ENCODE results near the gene RNF181. TPM values are rescaled to one million over a fixed set of nuclear protein-coding genes. Genes with fewer than 3 reads are reported as not detected.

The RNF181 gene
- total and polyA plus RNA-seq, 2 of the 13 experiments (the other 11 are each of a cell fraction or from before 2014, with no cell fraction given) = 224 to 578 TPM

GRCh38 chr2:85598594-85599340 is 3.2 kb downstream of the RNF181 start:
- BruUV-seq (replicated peaks) = no TSS peak
- POLR2A ChIA-PET = interaction anchor here (1.0 to 25.9 kb wide), 8 partner anchors 6 to 179 kb away, joined by 3 to 795 read pairs (median 88); partner anchors contain the start of genes C2orf68, GGCX, MAT2A and RNF181
- TF ChIP-seq MYC (CRISPR knock-in tag; IDR thresholded peaks at IDR 0.05; ENCODE audit: borderline replicate concordance) (0 out of 2 replicates have a peak, but pooled peaks have one; percentile 20), AGO2 (optimal IDR thresholded peaks at IDR 0.05; ENCODE audit: low read depth, low read length) (peak; percentile 40), ZNF143 (CRISPR knock-in tag; IDR thresholded peaks at IDR 0.05) (0 out of 2 replicates have a peak, but pooled peaks have one; percentile 24), MTF2 (CRISPR knock-in tag; IDR thresholded peaks at IDR 0.05; ENCODE audit: borderline replicate concordance) (0 out of 2 replicates have a peak, but pooled peaks have one; percentile 39), ZNF841 (CRISPR knock-in tag; IDR thresholded peaks at IDR 0.05; ENCODE audit: borderline replicate concordance) (no peak), ZFY (CRISPR knock-in tag; IDR thresholded peaks at IDR 0.05) (no peak), HDAC1 (CRISPR knock-in tag; IDR thresholded peaks at IDR 0.05) (peak; percentile 50; the same call in 1 of the 2 replicates), GABPB1 (CRISPR knock-in tag; IDR thresholded peaks at IDR 0.05) (0 out of 2 replicates have a peak, but pooled peaks have one; percentile 4), ZBTB39 (CRISPR knock-in tag; IDR thresholded peaks at IDR 0.05) (peak; percentile 37; the same call in 1 of the 2 replicates), ZBTB20 (CRISPR knock-in tag; IDR thresholded peaks at IDR 0.05; ENCODE audit: borderline replicate concordance, low read depth) (0 out of 2 replicates have a peak, but pooled peaks have one; percentile 4), ZBTB33 (CRISPR knock-in tag; IDR thresholded peaks at IDR 0.05) (no peak)
- TF ChIP-seq, protein P1, sequence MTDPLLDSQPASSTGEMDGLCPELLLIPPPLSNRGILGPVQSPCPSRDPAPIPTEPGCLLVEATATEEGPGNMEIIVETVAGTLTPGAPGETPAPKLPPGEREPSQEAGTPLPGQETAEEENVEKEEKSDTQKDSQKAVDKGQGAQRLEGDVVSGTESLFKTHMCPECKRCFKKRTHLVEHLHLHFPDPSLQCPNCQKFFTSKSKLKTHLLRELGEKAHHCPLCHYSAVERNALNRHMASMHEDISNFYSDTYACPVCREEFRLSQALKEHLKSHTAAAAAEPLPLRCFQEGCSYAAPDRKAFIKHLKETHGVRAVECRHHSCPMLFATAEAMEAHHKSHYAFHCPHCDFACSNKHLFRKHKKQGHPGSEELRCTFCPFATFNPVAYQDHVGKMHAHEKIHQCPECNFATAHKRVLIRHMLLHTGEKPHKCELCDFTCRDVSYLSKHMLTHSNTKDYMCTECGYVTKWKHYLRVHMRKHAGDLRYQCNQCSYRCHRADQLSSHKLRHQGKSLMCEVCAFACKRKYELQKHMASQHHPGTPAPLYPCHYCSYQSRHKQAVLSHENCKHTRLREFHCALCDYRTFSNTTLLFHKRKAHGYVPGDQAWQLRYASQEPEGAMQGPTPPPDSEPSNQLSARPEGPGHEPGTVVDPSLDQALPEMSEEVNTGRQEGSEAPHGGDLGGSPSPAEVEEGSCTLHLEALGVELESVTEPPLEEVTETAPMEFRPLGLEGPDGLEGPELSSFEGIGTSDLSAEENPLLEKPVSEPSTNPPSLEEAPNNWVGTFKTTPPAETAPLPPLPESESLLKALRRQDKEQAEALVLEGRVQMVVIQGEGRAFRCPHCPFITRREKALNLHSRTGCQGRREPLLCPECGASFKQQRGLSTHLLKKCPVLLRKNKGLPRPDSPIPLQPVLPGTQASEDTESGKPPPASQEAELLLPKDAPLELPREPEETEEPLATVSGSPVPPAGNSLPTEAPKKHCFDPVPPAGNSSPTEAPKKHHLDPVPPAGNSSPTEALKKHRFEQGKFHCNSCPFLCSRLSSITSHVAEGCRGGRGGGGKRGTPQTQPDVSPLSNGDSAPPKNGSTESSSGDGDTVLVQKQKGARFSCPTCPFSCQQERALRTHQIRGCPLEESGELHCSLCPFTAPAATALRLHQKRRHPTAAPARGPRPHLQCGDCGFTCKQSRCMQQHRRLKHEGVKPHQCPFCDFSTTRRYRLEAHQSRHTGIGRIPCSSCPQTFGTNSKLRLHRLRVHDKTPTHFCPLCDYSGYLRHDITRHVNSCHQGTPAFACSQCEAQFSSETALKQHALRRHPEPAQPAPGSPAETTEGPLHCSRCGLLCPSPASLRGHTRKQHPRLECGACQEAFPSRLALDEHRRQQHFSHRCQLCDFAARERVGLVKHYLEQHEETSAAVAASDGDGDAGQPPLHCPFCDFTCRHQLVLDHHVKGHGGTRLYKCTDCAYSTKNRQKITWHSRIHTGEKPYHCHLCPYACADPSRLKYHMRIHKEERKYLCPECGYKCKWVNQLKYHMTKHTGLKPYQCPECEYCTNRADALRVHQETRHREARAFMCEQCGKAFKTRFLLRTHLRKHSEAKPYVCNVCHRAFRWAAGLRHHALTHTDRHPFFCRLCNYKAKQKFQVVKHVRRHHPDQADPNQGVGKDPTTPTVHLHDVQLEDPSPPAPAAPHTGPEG (CRISPR knock-in tag; IDR thresholded peaks at IDR 0.05) = 0 out of 2 replicates have a peak, but pooled peaks have one; percentile 36

More at GRCh38 chr2:85598594-85599340, 3.2 kb downstream of the RNF181 start:
- H3K79me2 ChIP-seq (ENCODE audit: insufficient read depth, low read length) = peaks cover 46% of the 10 kb centered on the region
- DNase-seq (ENCODE audit: low spot score) (no peak), ATAC-seq (no peak), FAIRE-seq (no peak)
- H3K27me3 ChIP-seq (ENCODE audit: control insufficient read depth in 1 of 2, insufficient read depth in 2 of 2, low read length in 2 of 2) = no peaks in the 10 kb centered on the region; a peak in 1 of 5 replicates
- in situ Hi-C loops (cut with HindIII; ENCODE audit: extremely low pct_ligation_motif_present, low pct_unique_long_range_greater_than_20kb) (no loop called here), intact Hi-C loops (cut with micrococcal nuclease; ENCODE audit: unreplicated experiment) (loop anchor here (5.0 kb wide), 1 partner anchor 176 kb away; no protein-coding TSS in a partner anchor)
- no peak overlapping the region for H2AFZ ChIP-seq (ENCODE audit: low read length)
- H3K36me3 ChIP-seq (replicated peaks in 1 of 2; ENCODE audit: control insufficient read depth in 1 of 2, insufficient read depth in 2 of 2, low read length in 2 of 2) = peaks cover 7 to 38% of the 10 kb centered on the region in 2 experiments
- peak overlapping the region; percentile 80 for H3K27ac ChIP-seq (ENCODE audit: extremely low read length, insufficient read depth, low read length)
- 0 out of 2 replicates have a peak, but pooled peaks cover 3% of the 10 kb centered on the region for H4K20me1 ChIP-seq (ENCODE audit: insufficient read depth, low read length)
- peaks cover 71% of the 10 kb centered on the region for H3K4me1 ChIP-seq (ENCODE audit: insufficient read depth, low read length)
- 83% methylated on average over 14 of the region's 14 CpGs for WGBS (ENCODE audit: low lambda C conversion rate)
- CTCF ChIA-PET (ENCODE audit: low intra/inter-chr PET ratio, low total read pairs) = no interaction called here
- H3K9me3 ChIP-seq (ENCODE audit: low read length) = no peaks in the 10 kb centered on the region
- peak overlapping the region; percentile 94; the same call in 1 of the 2 replicates for H3K4me2 ChIP-seq (ENCODE audit: low read depth, low read length)
- no peak overlapping the region; the same call in 1 of the 2 replicates for H3K9ac ChIP-seq (ENCODE audit: insufficient read depth, low read depth, low read length)
- no peak overlapping the region for H3K4me3 ChIP-seq (replicated peaks in 1 of 3; ENCODE audit: insufficient read depth in 1 of 3, low read depth in 2 of 3, low read length in 3 of 3)
